GM18511 (cell line): Measurements from ENCODE around the gene AP2A2.
A peak's percentile ranks its signal among the peaks of the same experiment; 100 is the strongest.

ENCODE experiments used
- ATAC-seq: cut with Tn5 transposase; IDR thresholded peaks from one replicate; pipeline ENCODE4 v1.9.1; 2021; ENCODE audit warnings: mild to moderate bottlenecking, moderate library complexity; ENCODE audit not compliant: unreplicated experiment

The AP2A2 gene

GRCh38 chr11:995044-995751 is 69.5 kb downstream of the AP2A2 start:
- no peak for ATAC-seq

- peak; percentile 71 for ATAC-seq
Observed at GRCh38 chr11:995752-996420, 70.2 kb downstream of the AP2A2 start.

- ATAC-seq = no peak
Observed at GRCh38 chr11:996681-997080, 71.0 kb downstream of the AP2A2 start.

- ATAC-seq = no peak
Observed at GRCh38 chr11:997907-998306, 72.2 kb downstream of the AP2A2 start.

GRCh38 chr11:999009-999408 is 73.3 kb downstream of the AP2A2 start:
- ATAC-seq = no peak

GRCh38 chr11:1000357-1001278 is 74.9 kb downstream of the AP2A2 start:
- ATAC-seq = no peak

- no peak for ATAC-seq
Observed at GRCh38 chr11:1001617-1002405, 76.1 kb downstream of the AP2A2 start.

- ATAC-seq = no peak
Observed at GRCh38 chr11:1002406-1002984, 76.8 kb downstream of the AP2A2 start.

GRCh38 chr11:1003159-1003558 is 77.5 kb downstream of the AP2A2 start:
- no peak for ATAC-seq

GRCh38 chr11:1005928-1006327 is 80.3 kb downstream of the AP2A2 start:
- no peak for ATAC-seq

- ATAC-seq = no peak
Observed at GRCh38 chr11:1006762-1007161, 81.1 kb downstream of the AP2A2 start.

- no peak for ATAC-seq
Observed at GRCh38 chr11:1007279-1007678, 81.6 kb downstream of the AP2A2 start.

GRCh38 chr11:1008001-1008802 is 82.5 kb downstream of the AP2A2 start:
- no peak for ATAC-seq

GRCh38 chr11:1008803-1009145 is 83.1 kb downstream of the AP2A2 start:
- no peak for ATAC-seq

- no peak for ATAC-seq
Observed at GRCh38 chr11:1009371-1009770, 83.7 kb downstream of the AP2A2 start.

- no peak for ATAC-seq
Observed at GRCh38 chr11:1009991-1010390, 84.3 kb downstream of the AP2A2 start.

GRCh38 chr11:1010551-1011319 is 85.1 kb downstream of the AP2A2 start:
- ATAC-seq = no peak

GRCh38 chr11:1011320-1011698 is 85.6 kb downstream of the AP2A2 start:
- ATAC-seq = no peak

- no peak for ATAC-seq
Observed at GRCh38 chr11:1012291-1012690, 86.6 kb downstream of the AP2A2 start.
